ENCODE results near the gene GLB1L3.

- no peak for TF ChIP-seq POLR2A (IDR thresholded peaks at IDR 0.05)
- no peak for TF ChIP-seq CTCF (IDR thresholded peaks at IDR 0.05)
These were observed 37.2 kb upstream of the GLB1L3 start for GRCh38 chr11:134238956-134239355.

Data from lower leg skin (tissue), 3 donors.